HG02678 (cell line): ENCODE results near the gene PPP1R3C.

Experiments used
- ATAC-seq: cut with Tn5 transposase; IDR thresholded peaks from one replicate; pipeline ENCODE4 v1.9.1; 2021; ENCODE audit warnings: mild to moderate bottlenecking, moderate library complexity; ENCODE audit not compliant: unreplicated experiment

PPP1R3C gene

DNA sequence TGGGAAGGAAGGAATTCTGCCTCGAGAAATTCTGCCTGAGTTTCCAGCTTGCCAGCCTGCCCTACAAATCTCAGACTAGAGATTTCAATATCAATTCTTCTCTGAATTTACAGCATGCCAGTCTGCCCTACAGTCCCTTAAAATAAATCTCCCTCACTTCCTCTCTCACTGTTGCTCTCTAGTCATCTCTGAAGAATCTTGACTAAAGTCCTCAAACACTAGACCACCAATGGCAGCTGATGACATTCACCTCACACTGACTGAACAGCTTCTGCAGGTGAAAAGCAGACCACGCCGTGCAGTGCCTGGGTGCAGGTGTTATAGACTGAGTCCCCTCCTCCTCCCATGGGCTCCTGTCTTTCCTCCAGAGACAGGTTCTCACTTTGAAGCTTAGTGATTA lies 30.4 kb downstream of the PPP1R3C start:
- no peak for ATAC-seq

DNA sequence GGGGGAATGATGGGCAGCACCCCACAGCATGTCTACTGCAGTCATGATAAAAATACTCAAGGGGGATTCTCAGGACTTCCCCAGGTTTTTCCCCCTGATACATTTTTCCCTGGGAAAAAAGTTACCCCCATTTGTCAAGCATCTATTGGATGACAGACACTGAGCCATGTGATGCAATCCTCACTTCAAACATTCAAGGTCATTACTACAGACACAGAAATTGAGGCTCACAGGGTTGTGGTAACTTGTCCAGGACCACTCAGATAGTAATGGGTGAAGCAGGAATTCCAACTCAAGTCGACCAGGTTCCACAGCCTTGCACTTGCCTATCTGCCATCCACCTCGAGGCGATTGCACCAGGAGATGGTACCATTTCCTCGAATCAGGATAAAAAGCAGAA lies 31.7 kb downstream of the PPP1R3C start:
- no peak for ATAC-seq

GRCh38 chr10:91598211-91598977 lies 34.5 kb downstream of the PPP1R3C start:
- ATAC-seq = no peak

- no peak for ATAC-seq
Observed at GRCh38 chr10:91597197-91597881, 35.5 kb downstream of the PPP1R3C start.

DNA sequence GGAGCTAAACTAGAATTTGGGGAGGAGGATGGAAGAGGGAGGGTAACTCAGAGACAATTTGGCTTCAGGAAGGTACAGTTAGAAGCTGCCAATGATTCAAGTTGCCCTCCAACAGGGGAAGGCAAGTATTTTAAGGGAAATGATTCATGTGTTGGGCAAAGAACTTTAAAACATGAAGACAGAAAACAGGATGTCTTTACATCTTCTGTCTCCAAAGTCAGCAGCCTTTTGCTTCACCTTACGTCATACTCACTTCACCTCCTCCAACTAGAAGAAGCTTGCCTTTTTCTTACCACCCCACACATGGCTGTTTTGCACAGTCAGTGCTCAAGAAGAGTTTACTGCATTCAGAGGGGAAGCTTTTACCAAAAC lies 36.1 kb downstream of the PPP1R3C start:
- ATAC-seq = no peak

- no peak for ATAC-seq
Observed at GRCh38 chr10:91593834-91594233, 39.0 kb downstream of the PPP1R3C start.

DNA sequence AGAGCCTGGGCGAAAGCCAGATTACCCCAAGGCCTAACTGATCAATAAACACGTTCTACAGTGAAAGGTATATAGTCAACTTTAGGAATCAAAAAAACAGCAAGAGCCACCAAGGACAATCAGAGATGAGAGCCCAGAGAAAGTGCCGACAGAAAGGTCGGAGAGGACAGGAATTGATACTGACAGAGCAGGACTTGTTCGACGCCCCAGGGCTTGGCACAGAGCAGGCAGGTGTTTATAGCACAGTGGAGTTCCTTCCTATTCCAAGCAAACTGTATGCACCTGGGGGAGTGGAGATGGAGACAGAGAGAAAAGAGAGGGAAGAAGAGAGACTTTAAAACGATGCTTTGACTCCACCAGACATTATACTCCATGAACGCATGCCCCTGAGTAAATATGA lies 39.5 kb downstream of the PPP1R3C start:
- no peak for ATAC-seq

- ATAC-seq = no peak
Observed at GRCh38 chr10:91592266-91592975, 40.5 kb downstream of the PPP1R3C start.

- ATAC-seq = no peak
Observed at GRCh38 chr10:91591797-91592174, 41.1 kb downstream of the PPP1R3C start.

GRCh38 chr10:91590904-91591796 lies 41.7 kb downstream of the PPP1R3C start:
- no peak for ATAC-seq

DNA sequence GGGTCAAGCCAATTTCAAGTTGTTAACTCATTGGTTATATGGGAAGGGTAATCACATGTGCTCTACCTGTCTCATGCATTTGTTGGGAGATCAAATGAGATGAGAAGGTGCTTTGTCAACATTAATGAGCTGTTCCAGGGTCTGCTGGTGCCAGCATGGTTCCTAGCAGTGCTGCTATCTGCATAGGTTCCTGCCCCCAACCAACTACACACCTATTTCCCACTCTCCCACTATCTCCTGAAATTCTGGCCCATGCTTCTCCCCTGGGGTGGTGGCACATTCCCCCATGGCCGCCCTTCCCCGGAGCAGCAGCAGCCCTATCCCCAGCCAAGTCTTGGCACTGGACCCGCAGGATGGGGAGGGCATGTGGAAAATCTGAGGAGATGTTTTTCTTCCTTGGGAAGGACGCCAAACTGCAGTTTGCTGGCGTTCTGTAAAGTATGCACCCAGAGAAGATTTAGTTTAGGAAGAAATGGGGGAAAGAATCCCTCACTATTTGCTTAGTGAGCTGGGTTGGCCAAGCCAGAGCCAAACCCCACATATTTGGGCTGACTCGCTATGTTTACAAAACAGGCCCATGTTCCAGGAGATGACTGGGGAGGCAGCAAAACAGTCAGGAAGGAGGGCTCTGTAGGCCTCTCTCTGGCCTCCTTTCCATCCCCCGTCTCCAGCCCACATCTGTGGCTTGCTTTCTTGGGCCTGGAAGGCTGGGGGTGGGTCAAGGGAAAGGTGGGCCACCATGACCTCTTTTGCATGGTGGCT lies 42.5 kb downstream of the PPP1R3C start:
- no peak for ATAC-seq

GRCh38 chr10:91589658-91590035 lies 43.2 kb downstream of the PPP1R3C start:
- no peak for ATAC-seq

DNA sequence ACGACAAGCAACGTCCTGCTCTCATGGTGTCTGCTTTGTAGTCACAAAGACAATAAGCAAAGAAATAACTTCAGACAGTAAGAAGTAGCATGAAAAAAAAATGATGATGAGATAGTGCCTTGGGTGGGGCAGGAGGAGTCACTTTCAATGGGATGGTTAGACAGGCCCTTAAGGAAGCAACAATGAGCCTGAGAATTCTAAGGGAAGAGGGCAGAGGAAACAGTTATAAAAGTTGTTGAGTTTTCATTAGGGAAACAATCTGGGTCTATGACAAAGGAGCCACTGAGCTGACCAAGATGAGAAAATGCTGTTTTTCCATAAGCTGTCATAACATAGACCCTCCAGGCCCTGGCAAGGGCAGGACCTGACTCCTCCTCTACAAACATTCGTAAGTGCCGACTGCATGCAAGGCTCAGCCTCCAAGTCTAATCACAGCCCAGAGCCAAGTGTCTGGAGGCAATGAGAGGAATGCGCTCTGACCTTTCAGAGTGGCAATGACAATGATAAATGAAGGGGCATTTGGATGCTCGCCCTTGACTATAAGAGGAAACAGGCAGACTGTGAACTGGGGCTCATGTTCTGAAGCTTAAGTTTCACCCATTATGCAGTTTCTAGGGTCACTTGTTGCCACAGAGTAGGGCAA lies 43.7 kb downstream of the PPP1R3C start:
- ATAC-seq = no peak

- no peak for ATAC-seq
Observed at GRCh38 chr10:91587710-91588638, 44.9 kb downstream of the PPP1R3C start.

- no peak for ATAC-seq
Observed at GRCh38 chr10:91582153-91582554, 50.7 kb downstream of the PPP1R3C start.

- no peak for ATAC-seq
Observed at GRCh38 chr10:91579329-91579985, 53.4 kb downstream of the PPP1R3C start.
